ENCODE measurements around the gene GSTO1. TPM values are rescaled to one million over a fixed set of nuclear protein-coding genes. Genes with fewer than 3 reads are reported as not detected.

Gene GSTO1
- total RNA-seq, 2 experiments from 2014 or later: 133 to 138 TPM

- POLR2A ChIA-PET: no interaction called here
- CTCF ChIA-PET: interaction anchor here (0.7 to 1.2 kb wide), 2 partner anchors 15 to 24 kb away, joined by 3 read pairs; no protein-coding TSS in a partner anchor
Observed at GRCh38 chr10:104297697-104298660, 43.3 kb downstream of the GSTO1 start.

GRCh38 chr10:104299031-104299904 lies 44.6 kb downstream of the GSTO1 start:
- ChIA-PET POLR2A (no interaction called here), CTCF (interaction anchor here (0.9 to 1.2 kb wide), 2 partner anchors 11 to 25 kb away, joined by 3 read pairs; no protein-coding TSS in a partner anchor)

GRCh38 chr10:104300002-104300735 lies 45.5 kb downstream of the GSTO1 start:
- ChIA-PET CTCF (interaction anchor here (0.9 kb wide), 1 partner anchor 11 kb away, joined by 3 read pairs; no protein-coding TSS in a partner anchor), POLR2A (no interaction called here)

- ChIA-PET CTCF (no interaction called here), POLR2A (no interaction called here)
Observed at GRCh38 chr10:104300736-104301292, 46.1 kb downstream of the GSTO1 start.

- POLR2A ChIA-PET: no interaction called here
Observed at GRCh38 chr10:104301907-104302690, 47.4 kb downstream of the GSTO1 start.

GRCh38 chr10:104303594-104304355 lies 49.1 kb downstream of the GSTO1 start:
- CTCF ChIA-PET: interaction anchor here (1.1 kb wide), 1 partner anchor 29 kb away, joined by 3 read pairs; no protein-coding TSS in a partner anchor
- POLR2A ChIA-PET: no interaction called here

More at GRCh38 chr10:104301907-104302690, 47.4 kb downstream of the GSTO1 start:
- CTCF ChIA-PET: no interaction called here

GRCh38 chr10:104304356-104304745 lies 49.7 kb downstream of the GSTO1 start:
- ChIA-PET CTCF (interaction anchor here (1.8 to 2.7 kb wide), 6 partner anchors 14 to 43 kb away, joined by 3 to 26 read pairs (median 12); no protein-coding TSS in a partner anchor), POLR2A (no interaction called here)

- CTCF ChIA-PET: interaction anchor here (0.6 to 4.4 kb wide), 17 partner anchors 10 to 49 kb away, joined by 3 to 40 read pairs (median 7); partner anchors contain the start of genes CFAP58, GSTO2 and ITPRIP
- POLR2A ChIA-PET: no interaction called here
Observed at GRCh38 chr10:104304927-104305326, 50.2 kb downstream of the GSTO1 start.

GRCh38 chr10:104306897-104307296 lies 52.2 kb downstream of the GSTO1 start:
- CTCF ChIA-PET: interaction anchor here (0.8 to 4.4 kb wide), 10 partner anchors 11 to 241 kb away, joined by 4 to 40 read pairs (median 13); partner anchors contain the start of genes CFAP58, GSTO2 and ITPRIP
- POLR2A ChIA-PET: interaction anchor here (1.1 kb wide), 1 partner anchor 31 kb away, joined by 4 read pairs; the partner anchor contains the start of gene ITPRIP

GRCh38 chr10:104307576-104308438 lies 53.1 kb downstream of the GSTO1 start:
- ChIA-PET POLR2A (interaction anchor here (1.1 kb wide), 1 partner anchor 30 kb away, joined by 4 read pairs; the partner anchor contains the start of gene ITPRIP), CTCF (interaction anchor here (0.9 to 4.4 kb wide), 5 partner anchors 10 to 46 kb away, joined by 4 to 40 read pairs (median 6); partner anchors contain the start of genes CFAP58 and ITPRIP)

- ChIA-PET POLR2A (no interaction called here), CTCF (interaction anchor here (0.9 to 4.4 kb wide), 2 partner anchors 30 to 42 kb away, joined by 4 to 40 read pairs; partner anchors contain the start of gene ITPRIP)
Observed at GRCh38 chr10:104308439-104308903, 53.8 kb downstream of the GSTO1 start.

- ChIA-PET POLR2A (no interaction called here), CTCF (interaction anchor here (0.9 to 2.9 kb wide), 3 partner anchors 11 to 19 kb away, joined by 3 to 11 read pairs (median 3); no protein-coding TSS in a partner anchor)
Observed at GRCh38 chr10:104309980-104310978, 55.6 kb downstream of the GSTO1 start.

GRCh38 chr10:104311184-104311720 lies 56.6 kb downstream of the GSTO1 start:
- ChIA-PET POLR2A (interaction anchor here (0.5 kb wide), 1 partner anchor 11 kb away, joined by 6 read pairs; no protein-coding TSS in a partner anchor), CTCF (interaction anchor here (0.9 to 2.9 kb wide), 4 partner anchors 12 to 40 kb away, joined by 3 to 11 read pairs (median 4); no protein-coding TSS in a partner anchor)
